Smooth muscle cell (in vitro differentiated cells): ENCODE data around the gene NGEF. TPM values are rescaled to one million over a fixed set of nuclear protein-coding genes. Genes with fewer than 3 reads are reported as not detected.

Experiments used
- DNase-seq: peaks from one replicate; lab custom pipeline; 2025; ENCODE audit not compliant: unreplicated experiment; lab: John Stamatoyannopoulos, UW
- H2AFZ ChIP-seq: fragments of 200-600 bp; sonication (generic); 2 replicates; pipeline ENCODE4 v1.6.0; 2016; ENCODE audit warnings: antibody characterized with exemption, low read depth, mild to moderate bottlenecking
- H3F3A ChIP-seq: fragments of 200-600 bp; sonication (generic); 2 replicates; pipeline ENCODE4 v1.6.0; 2017; ENCODE audit warnings: antibody characterized with exemption, low read depth
- H3K27ac ChIP-seq: fragments of 200-600 bp; sonication (generic); 2 replicates; pipeline ENCODE4 v1.5.1; 2016; ENCODE audit warnings: low read depth, mild to moderate bottlenecking
- H3K27me3 ChIP-seq: fragments of 200-600 bp; sonication (generic); 2 replicates; pipeline ENCODE4 v1.6.1; 2016; ENCODE audit warnings: low read depth, mild to moderate bottlenecking
- H3K36me3 ChIP-seq: fragments of 200-600 bp; sonication (generic); 2 replicates; pipeline ENCODE4 v1.5.1; 2016; ENCODE audit warnings: low read depth
- H3K4me1 ChIP-seq: fragments of 200-600 bp; sonication (generic); 2 replicates; pipeline ENCODE4 v1.5.1; 2016; ENCODE audit warnings: low read depth
- H3K4me2 ChIP-seq: fragments of 200-600 bp; sonication (generic); 2 replicates; pipeline ENCODE4 v1.6.0; 2016; ENCODE audit warnings: mild to moderate bottlenecking
- H3K4me3 ChIP-seq: fragments of 200-600 bp; sonication (generic); 2 replicates; pipeline ENCODE4 v1.5.1; 2016; ENCODE audit warnings: mild to moderate bottlenecking
- H3K79me2 ChIP-seq: fragments of 200-600 bp; sonication (generic); 2 replicates; pipeline ENCODE4 v1.6.0; 2016; ENCODE audit warnings: low read depth, mild to moderate bottlenecking
- H3K9ac ChIP-seq: fragments of 200-600 bp; sonication (generic); 2 replicates; pipeline ENCODE4 v1.6.0; 2016; ENCODE audit warnings: low read depth
- H3K9me3 ChIP-seq: fragments of 200-600 bp; sonication (generic); replicated peaks from 2 replicates; pipeline ENCODE4 v1.5.1; 2016; ENCODE audit warnings: low read depth
- H4K20me1 ChIP-seq: fragments of 200-600 bp; sonication (generic); 2 replicates; pipeline ENCODE4 v1.6.0; 2016; ENCODE audit warnings: low read depth
- CTCF ChIP-seq: fragments of 200-600 bp; sonication (generic); IDR thresholded peaks from 2 replicates; pipeline ENCODE4 v1.5.1; 2017; ENCODE audit warnings: borderline replicate concordance, mild to moderate bottlenecking, antibody characterized with exemption; ENCODE audit not compliant: insufficient read depth, poor library complexity, severe bottlenecking
- WGBS: methylation state at CpG from one replicate; pipeline ENCODE4 v1.1.7; 2016; ENCODE audit warnings: low lambda C conversion rate; 5-methylcytosine and 5-hydroxymethylcytosine counted together
- polyA plus RNA-seq: library from polyadenylated mRNA; unstranded; fragments of >200 nt; fragmentation: Nextera tagmentation; extraction: Ambion mirVana; gene quantifications from 2 replicates; pipeline ENCODE4 v1.2.1, GENCODE V29; 2016
- total RNA-seq: library from RNA; depleted of rRNA; stranded (reverse); fragments of >200 nt; gene quantifications from 2 replicates; pipeline ENCODE4 v1.2.3, GENCODE V29; 2014

The NGEF gene
- total and polyA plus RNA-seq, 2 experiments from 2014 or later: 0.09 TPM; not detected in 1

GRCh38 chr2:232993231-232993821 lies 19.7 kb downstream of the NGEF start:
- no peak for TF ChIP-seq CTCF
- no peaks in the 10 kb centered on the region for H3K36me3 ChIP-seq
- H3K9ac ChIP-seq: no peak overlapping the region
- no peak for DNase-seq
- no peaks in the 10 kb centered on the region for H3K27me3 ChIP-seq
- no peak overlapping the region for H3K4me2 ChIP-seq
- no peaks in the 10 kb centered on the region for H3K79me2 ChIP-seq
- H3K9me3 ChIP-seq: no peaks in the 10 kb centered on the region
- H3K4me3 ChIP-seq: no peak overlapping the region
- 80% methylated on average over 4 of the region's 4 CpGs for WGBS
- H4K20me1 ChIP-seq: no peaks in the 10 kb centered on the region
- no peaks in the 10 kb centered on the region for H3K4me1 ChIP-seq
- H3K27ac ChIP-seq: no peak overlapping the region
- no peak overlapping the region for H2AFZ ChIP-seq
- H3F3A ChIP-seq: no peaks in the 10 kb centered on the region

GRCh38 chr2:232986155-232986554 lies 26.9 kb downstream of the NGEF start:
- no peak for DNase-seq
- Histone ChIP-seq H2AFZ (no peak overlapping the region), H4K20me1 (no peaks in the 10 kb centered on the region), H3K27ac (no peak overlapping the region), H3F3A (no peaks in the 10 kb centered on the region), H3K9me3 (no peaks in the 10 kb centered on the region), H3K4me3 (no peak overlapping the region), H3K9ac (no peak overlapping the region), H3K27me3 (no peaks in the 10 kb centered on the region), H3K4me2 (no peak overlapping the region), H3K36me3 (no peaks in the 10 kb centered on the region), H3K4me1 (no peaks in the 10 kb centered on the region), H3K79me2 (no peaks in the 10 kb centered on the region)
- TF ChIP-seq CTCF: no peak
- 78% methylated on average over 2 of the region's 2 CpGs for WGBS

GRCh38 chr2:232984451-232985207 lies 28.4 kb downstream of the NGEF start:
- DNase-seq: no peak

More at GRCh38 chr2:232984451-232985207, 28.4 kb downstream of the NGEF start:
- Histone ChIP-seq H4K20me1 (no peaks in the 10 kb centered on the region), H2AFZ (no peak overlapping the region), H3K36me3 (no peaks in the 10 kb centered on the region), H3K9ac (no peak overlapping the region), H3K27ac (no peak overlapping the region), H3K79me2 (no peaks in the 10 kb centered on the region), H3F3A (no peaks in the 10 kb centered on the region), H3K4me2 (no peak overlapping the region), H3K4me1 (no peaks in the 10 kb centered on the region), H3K27me3 (no peaks in the 10 kb centered on the region), H3K9me3 (no peaks in the 10 kb centered on the region), H3K4me3 (no peak overlapping the region)
- TF ChIP-seq CTCF: no peak
- 90% methylated on average over 15 of the region's 15 CpGs for WGBS
